A549 (cell line): Measurements from ENCODE around the gene TMEM37. TPM values are rescaled to one million over a fixed set of nuclear protein-coding genes. Genes with fewer than 3 reads are reported as not detected.

Experiments
- ATAC-seq, 2 experiments: fragments of 200-7000 bp in 1 of 2; fragments of >200 bp in 1 of 2; cut with Nextera tagmentation in 1 of 2; cut with Tn5 transposase in 1 of 2; 3 replicates each; pipeline versions ENCODE4 v1.8.0 to v1.9.1; 2018 to 2020; ENCODE audit warnings: mild to moderate bottlenecking in 1 of 2, moderate library complexity in 1 of 2
- CTCF ChIA-PET: fragments of 300-600 bp; sonication (Branson Sonifier 250); formaldehyde crosslinking; extraction: SDS; loops from one replicate; lab custom pipeline; 2021; ENCODE audit warnings: antibody characterized with exemption, inconsistent platforms; lab: Yijun Ruan, JAX
- POLR2A ChIA-PET: fragments of 350-600 bp; formaldehyde crosslinking; extraction: SDS; loops from one replicate; lab custom pipeline; 2021; ENCODE audit warnings: antibody characterized with exemption, inconsistent platforms; lab: Yijun Ruan, JAX
- DNase-seq, 2 experiments: peaks; one replicate each; pipeline versions ENCODE4 v3.0.0 to v3.0.0-alpha.2; 2011 to 2016; ENCODE audit warnings: low read depth in 1 of 2, low spot score in 1 of 2
- FAIRE-seq: peaks from 2 replicates; lab custom pipeline; 2011; peaks lifted over from hg19 to GRCh38; lab: Jason Lieb, UNC
- H3K27ac ChIP-seq, 2 experiments: fragments of >200 bp; sonication (Bioruptor Twin); formaldehyde crosslinking; 3 replicates each; pipeline ENCODE4 v1.5.1; 2016 to 2017
- H3K4me1 ChIP-seq: fragments of >200 bp; sonication (Bioruptor Twin); formaldehyde crosslinking; 3 replicates; pipeline ENCODE4 v1.6.1; 2016
- H3K4me2 ChIP-seq: fragments of >200 bp; sonication (Bioruptor Twin); formaldehyde crosslinking; 3 replicates; pipeline ENCODE4 v1.6.1; 2016
- H3K4me3 ChIP-seq: fragments of >200 bp; sonication (Bioruptor Twin); formaldehyde crosslinking; 3 replicates; pipeline ENCODE4 v1.5.1; 2016
- H3K9me3 ChIP-seq: fragments of >200 bp; sonication (Bioruptor Twin); formaldehyde crosslinking; 3 replicates; pipeline ENCODE4 v1.6.1; 2016
- CBX2 ChIP-seq: fragments of 200-600 bp; sonication (generic); IDR thresholded peaks from 2 replicates; pipeline ENCODE4 v1.6.1; 2016; ENCODE audit warnings: low read depth, mild to moderate bottlenecking, borderline replicate concordance
- CEBPB ChIP-seq, 2 experiments: fragments of >200 bp in 1 of 2; sonication (Bioruptor Twin) in 1 of 2; formaldehyde crosslinking in 1 of 2; IDR thresholded peaks; 2 replicates each; pipeline ENCODE4 v1.6.1; 2012 to 2016
- CHD4 ChIP-seq: fragments of 200-600 bp; sonication (generic); IDR thresholded peaks from 2 replicates; pipeline ENCODE4 v1.6.1; 2016; ENCODE audit warnings: antibody characterized with exemption, mild to moderate bottlenecking, borderline replicate concordance
- EHF ChIP-seq: fragments of 250-450 bp; sonication (Bioruptor Pico); IDR thresholded peaks from 2 replicates; pipeline ENCODE4 v1.5.0; 2020; ENCODE audit warnings: mild to moderate bottlenecking
- FOSB ChIP-seq: fragments of 250-450 bp; sonication (Bioruptor Pico); IDR thresholded peaks from 2 replicates; pipeline ENCODE4 v1.5.0; 2020; ENCODE audit warnings: mild to moderate bottlenecking, moderate library complexity
- FOXS1 ChIP-seq: fragments of 250-450 bp; sonication (Bioruptor Pico); IDR thresholded peaks from 2 replicates; pipeline ENCODE4 v1.5.0; 2020; ENCODE audit warnings: mild to moderate bottlenecking, moderate library complexity
- HDAC2 ChIP-seq: fragments of 200-600 bp; sonication (generic); IDR thresholded peaks from 2 replicates; pipeline ENCODE4 v1.6.1; 2016
- HES2 ChIP-seq: fragments of >200 bp; sonication (Bioruptor Twin); formaldehyde crosslinking; IDR thresholded peaks from 2 replicates; pipeline ENCODE4 v1.6.1; 2016
- HEYL ChIP-seq: fragments of 250-450 bp; sonication (Bioruptor Pico); IDR thresholded peaks from 2 replicates; pipeline ENCODE4 v1.8.0; 2021; ENCODE audit warnings: mild to moderate bottlenecking, moderate library complexity
- HOXB13 ChIP-seq: fragments of 250-450 bp; sonication (Bioruptor Pico); IDR thresholded peaks from 2 replicates; pipeline ENCODE4 v1.5.0; 2020; ENCODE audit warnings: low read depth, mild to moderate bottlenecking, moderate library complexity
- JUN ChIP-seq, 2 experiments: fragments of >200 bp; sonication (Bioruptor Twin); formaldehyde crosslinking; IDR thresholded peaks; 2 replicates in 1 of 2; 3 replicates in 1 of 2; pipeline ENCODE4 v1.6.1; 2016 to 2017
- JUNB ChIP-seq: fragments of >200 bp; sonication (Bioruptor Twin); formaldehyde crosslinking; IDR thresholded peaks from 2 replicates; pipeline ENCODE4 v1.6.1; 2016
- KDM1A ChIP-seq: fragments of 200-600 bp; sonication (generic); IDR thresholded peaks from 2 replicates; pipeline ENCODE4 v1.6.1; 2016; ENCODE audit warnings: low read depth, mild to moderate bottlenecking
- MAZ ChIP-seq: fragments of 150-350 bp; IDR thresholded peaks from 2 replicates; pipeline ENCODE4 v1.6.1; 2014; ENCODE audit warnings: antibody characterized with exemption, low read depth, low read length, borderline replicate concordance
- NPAS2 ChIP-seq: fragments of 250-450 bp; sonication (Bioruptor Pico); IDR thresholded peaks from 2 replicates; pipeline ENCODE4 v1.8.0; 2022; ENCODE audit warnings: mild to moderate bottlenecking, moderate library complexity, borderline replicate concordance
- PHF8 ChIP-seq: fragments of 200-600 bp; sonication (generic); IDR thresholded peaks from 2 replicates; pipeline ENCODE4 v1.6.1; 2016; ENCODE audit warnings: low read depth, mild to moderate bottlenecking, antibody characterized with exemption, moderate library complexity, borderline replicate concordance
- RAD21 ChIP-seq, 2 experiments: fragments of >200 bp in 1 of 2; sonication (Bioruptor Twin) in 1 of 2; formaldehyde crosslinking in 1 of 2; IDR thresholded peaks in 1 of 2; conservative IDR thresholded peaks in 1 of 2; 2 replicates in 1 of 2; 3 replicates in 1 of 2; pipeline ENCODE4 v1.6.1; 2012 to 2018; ENCODE audit warnings: inconsistent platforms in 1 of 2
- RCOR1 ChIP-seq: fragments of 150-350 bp; IDR thresholded peaks from 2 replicates; pipeline ENCODE4 v1.6.1; 2014; ENCODE audit warnings: antibody characterized with exemption, low read length, low read depth
- SREBF2 ChIP-seq: fragments of 450-650 bp; IDR thresholded peaks from 2 replicates; pipeline ENCODE4 v1.6.1; 2014; ENCODE audit warnings: mild to moderate bottlenecking, moderate library complexity
- ZC3H11A ChIP-seq: fragments of 450-650 bp; IDR thresholded peaks from 2 replicates; pipeline ENCODE4 v1.6.1; 2014; ENCODE audit warnings: antibody characterized with exemption, mild to moderate bottlenecking
- ZNF302 ChIP-seq: fragments of 250-450 bp; sonication (Bioruptor Pico); IDR thresholded peaks from 2 replicates; pipeline ENCODE4 v1.9.0; 2021; ENCODE audit warnings: inconsistent platforms, mild to moderate bottlenecking, moderate library complexity
- WGBS: methylation state at CpG from one replicate; pipeline ENCODE4 v1.1.6; 2017; ENCODE audit errors: missing lambda C conversion rate; 5-methylcytosine and 5-hydroxymethylcytosine counted together
- polyA plus RNA-seq, 4 experiments: library from polyadenylated mRNA; depleted of rRNA in 3 of 4; stranded (reverse); fragments of >200 nt; fragmentation: RNase III in 1 of 4; extraction: RNeasy Plus Mini Kit Qiagen cat#74134 plus additional on column Dnase treatment in 1 of 4; gene quantifications; 2 replicates in 3 of 4; 3 replicates in 1 of 4; pipeline ENCODE4 v1.2.3, GENCODE V29; 2011 to 2017
- TF ChIP-seq, protein P1 (sequence below): fragments of >200 bp; sonication (Bioruptor Twin); formaldehyde crosslinking; IDR thresholded peaks from 3 replicates; pipeline ENCODE4 v1.6.1; 2016
- TF ChIP-seq, protein P2 (sequence below): fragments of 250-450 bp; sonication (Bioruptor Pico); IDR thresholded peaks from 2 replicates; pipeline ENCODE4 v1.5.0; 2020; ENCODE audit warnings: low read depth, mild to moderate bottlenecking, moderate library complexity
- TF ChIP-seq, protein P3 (sequence below): IDR thresholded peaks from 2 replicates; pipeline ENCODE4 v1.6.1; 2012

The TMEM37 gene
- polyA plus RNA-seq, 2 of the 4 experiments (the other 2 are of a cell fraction) = 5.1 to 7.5 TPM

- no peak overlapping the region for H3K4me3 ChIP-seq
- ATAC-seq (no peak), FAIRE-seq (no peak)
- H3K9me3 ChIP-seq = no peaks in the 10 kb centered on the region
- no peak for TF ChIP-seq CHD4
- no peak for TF ChIP-seq CBX2
- no peak for TF ChIP-seq EHF
- TF ChIP-seq ZC3H11A = no peak
- TF ChIP-seq JUN (IDR thresholded peaks at IDR 0.05) = no peak
- no peak for TF ChIP-seq HES2
- TF ChIP-seq RCOR1 = no peak
- no peak for TF ChIP-seq JUNB
- TF ChIP-seq KDM1A = no peak
- TF ChIP-seq SREBF2 = no peak
- no peak for TF ChIP-seq PHF8
- TF ChIP-seq, protein P1, sequence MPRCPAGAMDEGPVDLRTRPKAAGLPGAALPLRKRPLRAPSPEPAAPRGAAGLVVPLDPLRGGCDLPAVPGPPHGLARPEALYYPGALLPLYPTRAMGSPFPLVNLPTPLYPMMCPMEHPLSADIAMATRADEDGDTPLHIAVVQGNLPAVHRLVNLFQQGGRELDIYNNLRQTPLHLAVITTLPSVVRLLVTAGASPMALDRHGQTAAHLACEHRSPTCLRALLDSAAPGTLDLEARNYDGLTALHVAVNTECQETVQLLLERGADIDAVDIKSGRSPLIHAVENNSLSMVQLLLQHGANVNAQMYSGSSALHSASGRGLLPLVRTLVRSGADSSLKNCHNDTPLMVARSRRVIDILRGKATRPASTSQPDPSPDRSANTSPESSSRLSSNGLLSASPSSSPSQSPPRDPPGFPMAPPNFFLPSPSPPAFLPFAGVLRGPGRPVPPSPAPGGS = no peak
- TF ChIP-seq HEYL (CRISPR knock-in tag) = no peak
- TF ChIP-seq, protein P2, sequence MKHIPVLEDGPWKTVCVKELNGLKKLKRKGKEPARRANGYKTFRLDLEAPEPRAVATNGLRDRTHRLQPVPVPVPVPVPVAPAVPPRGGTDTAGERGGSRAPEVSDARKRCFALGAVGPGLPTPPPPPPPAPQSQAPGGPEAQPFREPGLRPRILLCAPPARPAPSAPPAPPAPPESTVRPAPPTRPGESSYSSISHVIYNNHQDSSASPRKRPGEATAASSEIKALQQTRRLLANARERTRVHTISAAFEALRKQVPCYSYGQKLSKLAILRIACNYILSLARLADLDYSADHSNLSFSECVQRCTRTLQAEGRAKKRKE = no peak
- no peak for TF ChIP-seq FOXS1
- TF ChIP-seq ZNF302 (CRISPR knock-in tag) = no peak
- no peak for TF ChIP-seq NPAS2 (CRISPR knock-in tag)
- TF ChIP-seq HOXB13 = no peak
- TF ChIP-seq, all 56 proteins: peak for 0
- Histone ChIP-seq H3K4me1 (peaks cover 8% of the 10 kb centered on the region), H3K4me2 (no peak overlapping the region), H3K27ac (no peak overlapping the region)
- POLR2A ChIA-PET = interaction anchor here (1.4 kb wide), 1 partner anchor 11 kb away, joined by 3 read pairs; the partner anchor contains the start of gene TMEM37
- WGBS = 88% methylated on average over 11 of the region's 11 CpGs
- CTCF ChIA-PET = interaction anchor here (1.3 to 2.6 kb wide), 2 partner anchors 9 to 33 kb away, joined by 4 to 12 read pairs; no protein-coding TSS in a partner anchor
- DNase-seq = no peak
Observed at GRCh38 chr2:119442850-119443249, 11.2 kb downstream of the TMEM37 start.

- FAIRE-seq = no peak
- 77% methylated on average over 9 of the region's 9 CpGs for WGBS
Observed at GRCh38 chr2:119446037-119446436, 14.4 kb downstream of the TMEM37 start.

More at GRCh38 chr2:119446037-119446436, 14.4 kb downstream of the TMEM37 start:
- Histone ChIP-seq H3K9me3 (no peaks in the 10 kb centered on the region), H3K4me3 (no peak overlapping the region), H3K4me1 (no peaks in the 10 kb centered on the region), H3K4me2 (no peak overlapping the region), H3K27ac (no peak overlapping the region)
- CTCF ChIA-PET = interaction anchor here (0.6 to 1.1 kb wide), 2 partner anchors 14 to 16 kb away, joined by 3 read pairs; no protein-coding TSS in a partner anchor
- POLR2A ChIA-PET = no interaction called here
- DNase-seq = no peak
- TF ChIP-seq JUNB (no peak), CEBPB (IDR thresholded peaks at IDR 0.05) (no peak), RAD21 (conservative IDR thresholded peaks at IDR 0.05 in 1 of 2, IDR thresholded peaks at IDR 0.05 in 1 of 2) (no peak), FOSB (no peak), MAZ (no peak), EHF (no peak), HDAC2 (no peak)
- TF ChIP-seq, protein P3, sequence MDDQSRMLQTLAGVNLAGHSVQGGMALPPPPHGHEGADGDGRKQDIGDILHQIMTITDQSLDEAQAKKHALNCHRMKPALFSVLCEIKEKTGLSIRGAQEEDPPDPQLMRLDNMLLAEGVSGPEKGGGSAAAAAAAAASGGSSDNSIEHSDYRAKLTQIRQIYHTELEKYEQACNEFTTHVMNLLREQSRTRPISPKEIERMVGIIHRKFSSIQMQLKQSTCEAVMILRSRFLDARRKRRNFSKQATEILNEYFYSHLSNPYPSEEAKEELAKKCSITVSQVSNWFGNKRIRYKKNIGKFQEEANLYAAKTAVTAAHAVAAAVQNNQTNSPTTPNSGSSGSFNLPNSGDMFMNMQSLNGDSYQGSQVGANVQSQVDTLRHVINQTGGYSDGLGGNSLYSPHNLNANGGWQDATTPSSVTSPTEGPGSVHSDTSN = no peak
- ATAC-seq = no peak
